ENCODE measurements around the gene FAM135A. TPM values are rescaled to one million over a fixed set of nuclear protein-coding genes. Genes with fewer than 3 reads are reported as not detected.

The FAM135A gene
- total RNA-seq: 8.0 and 9.4 TPM in 2 replicates

GRCh38 chr6:70413114-70413991, at the start of gene FAM135A:
TSS of gene FAM135A (plus strand) at chr6:70413508. CDS start at chr6:70428343, 14,835 bp downstream.
- peaks cover 14% of the 10 kb centered on the region for H3K27me3 Mint-ChIP-seq (ENCODE audit: low read depth)
- H3K9me3 Mint-ChIP-seq: no peaks in the 10 kb centered on the region
- H3K36me3 Mint-ChIP-seq (ENCODE audit: low read depth): no peaks in the 10 kb centered on the region
- peak; percentile 91 for DNase-seq (ENCODE audit: low spot score)
- peak within 1 kb of the TSS; percentile 90 for H3K27ac Mint-ChIP-seq
- H3K4me1 Mint-ChIP-seq (ENCODE audit: low read depth): peaks cover 25% of the 10 kb centered on the region
- H3K4me3 Mint-ChIP-seq (ENCODE audit: low read depth): peak within 1 kb of the TSS; percentile 98
- intact Hi-C loops (cut with micrococcal nuclease): loop anchor here (2.0 to 10.0 kb wide), 4 partner anchors 153 to 599 kb away; partner anchors contain the start of genes B3GAT2, SDHAF4 and SMAP1

- no peaks in the 10 kb centered on the region for H3K9me3 Mint-ChIP-seq
- H3K27me3 Mint-ChIP-seq (ENCODE audit: low read depth): peaks cover 17% of the 10 kb centered on the region
- no peaks in the 10 kb centered on the region for H3K4me1 Mint-ChIP-seq (ENCODE audit: low read depth)
- no peak overlapping the region for H3K27ac Mint-ChIP-seq
- no peak overlapping the region for H3K4me3 Mint-ChIP-seq (ENCODE audit: low read depth)
- intact Hi-C loops (cut with micrococcal nuclease): no loop called here
- no peaks in the 10 kb centered on the region for H3K36me3 Mint-ChIP-seq (ENCODE audit: low read depth)
- no peak for DNase-seq (ENCODE audit: low spot score)
Measured at GRCh38 chr6:70363741-70364493, 49.4 kb upstream of the FAM135A start.

- Mint-ChIP-seq H3K27ac (no peak overlapping the region), H3K4me1 (ENCODE audit: low read depth) (no peaks in the 10 kb centered on the region), H3K27me3 (ENCODE audit: low read depth) (peaks cover 33% of the 10 kb centered on the region), H3K4me3 (ENCODE audit: low read depth) (no peak overlapping the region), H3K9me3 (no peaks in the 10 kb centered on the region), H3K36me3 (ENCODE audit: low read depth) (no peaks in the 10 kb centered on the region)
- DNase-seq (ENCODE audit: low spot score): peak; percentile 52
- intact Hi-C loops (cut with micrococcal nuclease): loop anchor here (1.0 to 2.0 kb wide), 2 partner anchors 59 to 149 kb away; no protein-coding TSS in a partner anchor
Measured at GRCh38 chr6:70369332-70369950, 43.9 kb upstream of the FAM135A start.

GRCh38 chr6:70370496-70370895, 42.8 kb upstream of the FAM135A start:
- H3K27me3 Mint-ChIP-seq (ENCODE audit: low read depth): peaks cover 34% of the 10 kb centered on the region
- no peak for DNase-seq (ENCODE audit: low spot score)
- H3K4me3 Mint-ChIP-seq (ENCODE audit: low read depth): no peak overlapping the region
- no peaks in the 10 kb centered on the region for H3K9me3 Mint-ChIP-seq
- H3K4me1 Mint-ChIP-seq (ENCODE audit: low read depth): no peaks in the 10 kb centered on the region
- no peak overlapping the region for H3K27ac Mint-ChIP-seq
- intact Hi-C loops (cut with micrococcal nuclease): loop anchor here (5.0 kb wide), 1 partner anchor 317 kb away; no protein-coding TSS in a partner anchor
- no peaks in the 10 kb centered on the region for H3K36me3 Mint-ChIP-seq (ENCODE audit: low read depth)

GRCh38 chr6:70371454-70372105, 41.7 kb upstream of the FAM135A start:
- Mint-ChIP-seq H3K27ac (no peak overlapping the region), H3K4me1 (ENCODE audit: low read depth) (no peaks in the 10 kb centered on the region), H3K4me3 (ENCODE audit: low read depth) (no peak overlapping the region), H3K27me3 (ENCODE audit: low read depth) (peaks cover 35% of the 10 kb centered on the region), H3K36me3 (ENCODE audit: low read depth) (no peaks in the 10 kb centered on the region), H3K9me3 (no peaks in the 10 kb centered on the region)
- intact Hi-C loops (cut with micrococcal nuclease): loop anchor here (5.0 kb wide), 1 partner anchor 316 kb away; no protein-coding TSS in a partner anchor
- no peak for DNase-seq (ENCODE audit: low spot score)

GRCh38 chr6:70375166-70375565, 38.1 kb upstream of the FAM135A start:
- H3K4me3 Mint-ChIP-seq (ENCODE audit: low read depth): no peak overlapping the region
- H3K4me1 Mint-ChIP-seq (ENCODE audit: low read depth): no peaks in the 10 kb centered on the region
- intact Hi-C loops (cut with micrococcal nuclease): no loop called here
- no peaks in the 10 kb centered on the region for H3K9me3 Mint-ChIP-seq
- H3K27me3 Mint-ChIP-seq (ENCODE audit: low read depth): peaks cover 26% of the 10 kb centered on the region
- H3K36me3 Mint-ChIP-seq (ENCODE audit: low read depth): no peaks in the 10 kb centered on the region
- DNase-seq (ENCODE audit: low spot score): no peak
- no peak overlapping the region for H3K27ac Mint-ChIP-seq

GRCh38 chr6:70375882-70376281, 37.4 kb upstream of the FAM135A start:
- DNase-seq (ENCODE audit: low spot score): no peak
- Mint-ChIP-seq H3K27ac (no peak overlapping the region), H3K4me3 (ENCODE audit: low read depth) (no peak overlapping the region), H3K9me3 (no peaks in the 10 kb centered on the region), H3K36me3 (ENCODE audit: low read depth) (no peaks in the 10 kb centered on the region), H3K27me3 (ENCODE audit: low read depth) (peaks cover 26% of the 10 kb centered on the region), H3K4me1 (ENCODE audit: low read depth) (no peaks in the 10 kb centered on the region)
- intact Hi-C loops (cut with micrococcal nuclease): no loop called here

GRCh38 chr6:70376628-70377027, 36.7 kb upstream of the FAM135A start:
- H3K4me3 Mint-ChIP-seq (ENCODE audit: low read depth): no peak overlapping the region
- intact Hi-C loops (cut with micrococcal nuclease): no loop called here
- H3K4me1 Mint-ChIP-seq (ENCODE audit: low read depth): no peaks in the 10 kb centered on the region

GRCh38 chr6:70377372-70377771, 35.9 kb upstream of the FAM135A start:
- no peaks in the 10 kb centered on the region for H3K4me1 Mint-ChIP-seq (ENCODE audit: low read depth)
- H3K4me3 Mint-ChIP-seq (ENCODE audit: low read depth): no peak overlapping the region
- intact Hi-C loops (cut with micrococcal nuclease): no loop called here
- H3K9me3 Mint-ChIP-seq: no peaks in the 10 kb centered on the region
- no peak for DNase-seq (ENCODE audit: low spot score)
- H3K27ac Mint-ChIP-seq: no peak overlapping the region
- no peaks in the 10 kb centered on the region for H3K36me3 Mint-ChIP-seq (ENCODE audit: low read depth)
- peaks cover 21% of the 10 kb centered on the region for H3K27me3 Mint-ChIP-seq (ENCODE audit: low read depth)

More at GRCh38 chr6:70376628-70377027, 36.7 kb upstream of the FAM135A start:
- DNase-seq (ENCODE audit: low spot score): no peak
- no peaks in the 10 kb centered on the region for H3K36me3 Mint-ChIP-seq (ENCODE audit: low read depth)
- H3K27ac Mint-ChIP-seq: no peak overlapping the region
- no peaks in the 10 kb centered on the region for H3K9me3 Mint-ChIP-seq
- peaks cover 22% of the 10 kb centered on the region for H3K27me3 Mint-ChIP-seq (ENCODE audit: low read depth)

- H3K9me3 Mint-ChIP-seq: no peaks in the 10 kb centered on the region
- no peaks in the 10 kb centered on the region for H3K4me1 Mint-ChIP-seq (ENCODE audit: low read depth)
- intact Hi-C loops (cut with micrococcal nuclease): no loop called here
- H3K36me3 Mint-ChIP-seq (ENCODE audit: low read depth): no peaks in the 10 kb centered on the region
- no peak overlapping the region for H3K4me3 Mint-ChIP-seq (ENCODE audit: low read depth)
- H3K27ac Mint-ChIP-seq: no peak overlapping the region
- DNase-seq (ENCODE audit: low spot score): no peak
- H3K27me3 Mint-ChIP-seq (ENCODE audit: low read depth): peaks cover 11% of the 10 kb centered on the region
Measured at GRCh38 chr6:70379473-70380013, 33.8 kb upstream of the FAM135A start.

- no peaks in the 10 kb centered on the region for H3K9me3 Mint-ChIP-seq
- H3K27ac Mint-ChIP-seq: no peak overlapping the region
- H3K27me3 Mint-ChIP-seq (ENCODE audit: low read depth): peaks cover 7% of the 10 kb centered on the region
- DNase-seq (ENCODE audit: low spot score): no peak
- H3K4me1 Mint-ChIP-seq (ENCODE audit: low read depth): no peaks in the 10 kb centered on the region
- intact Hi-C loops (cut with micrococcal nuclease): no loop called here
- no peaks in the 10 kb centered on the region for H3K36me3 Mint-ChIP-seq (ENCODE audit: low read depth)
- H3K4me3 Mint-ChIP-seq (ENCODE audit: low read depth): no peak overlapping the region
Measured at GRCh38 chr6:70380252-70380651, 33.1 kb upstream of the FAM135A start.

Measured in activated T-helper 2 cell treated with anti-CD3 and anti-CD28 coated beads, Interferon-gamma antibody, Interleukin-2, Interleukin-4, amounts not matched to agents 10 μg/mL and 5 μg/mL and 100 μg/mL, durations not matched to agents 14 hours and 24 hours and 36 hours (primary cell).